NCI-H748 (cell line): ENCODE results near the gene KRTAP2-4.

ENCODE experiments used
- DNase-seq: peaks from one replicate; lab custom pipeline; 2025; ENCODE audit not compliant: unreplicated experiment; lab: John Stamatoyannopoulos, UW

Gene KRTAP2-4

GRCh38 chr17:41037853-41038350, 27.8 kb downstream of the KRTAP2-4 start:
- DNase-seq = no peak

- peak; percentile 92 for DNase-seq
Observed at GRCh38 chr17:41034346-41034935, 31.2 kb downstream of the KRTAP2-4 start, which contains the start of gene KRTAP1-3. TSS of gene KRTAP1-3 (minus strand) at chr17:41034874. CDS start at chr17:41034821, 53 bp downstream.

GRCh38 chr17:41029633-41030245, 35.9 kb downstream of the KRTAP2-4 start, which contains the start of gene KRTAP1-4:
TSS of gene KRTAP1-4 (minus strand) at chr17:41030195. CDS start at chr17:41030078, 117 bp downstream.
- DNase-seq = no peak

- DNase-seq = no peak
Observed at GRCh38 chr17:41026715-41027471, 38.8 kb downstream of the KRTAP2-4 start, which contains the start of gene KRTAP1-5. TSS of gene KRTAP1-5 (minus strand) at chr17:41027208. CDS start at chr17:41027155, 53 bp downstream.

- no peak for DNase-seq
Observed at GRCh38 chr17:41024697-41025096, 41.0 kb downstream of the KRTAP2-4 start.

GRCh38 chr17:41020336-41020735, 45.3 kb downstream of the KRTAP2-4 start:
- DNase-seq = peak; percentile 61

GRCh38 chr17:41019415-41019814, 46.3 kb downstream of the KRTAP2-4 start:
- DNase-seq = no peak

- no peak for DNase-seq
Observed at GRCh38 chr17:41018541-41018940, 47.1 kb downstream of the KRTAP2-4 start.

- no peak for DNase-seq
Observed at GRCh38 chr17:41016578-41017215, 49.0 kb downstream of the KRTAP2-4 start.

- DNase-seq = no peak
Observed at GRCh38 chr17:41015454-41015853, 50.2 kb downstream of the KRTAP2-4 start.
